SKM-1 treated with dmso at 0.1 percent for 144 hours (cell line): ENCODE measurements around the gene SFI1.

Source experiments
- DNase-seq: peaks from one replicate; lab custom pipeline; 2025; ENCODE audit not compliant: unreplicated experiment; lab: John Stamatoyannopoulos, UW

SFI1 gene

DNA sequence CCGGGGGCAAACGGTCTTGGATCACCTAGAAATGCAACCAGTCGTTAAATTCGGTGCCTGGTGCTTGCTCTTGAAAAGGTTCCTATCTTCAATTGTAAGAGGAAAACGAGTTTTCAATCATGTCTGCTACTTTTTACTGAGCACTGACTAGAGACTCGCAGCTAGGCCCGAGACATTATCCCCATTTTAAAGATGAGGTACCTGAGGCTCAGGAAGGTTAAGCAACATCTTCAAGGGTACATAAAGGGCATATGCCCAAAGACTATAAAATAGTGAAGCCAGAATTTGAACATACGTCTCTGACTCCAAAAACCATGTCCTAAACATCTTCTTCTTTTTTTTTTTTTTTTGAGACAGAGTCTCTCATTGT, 166.3 kb downstream of the SFI1 start:
- DNase-seq, result no peak
